WTC11 (cell line): Measurements from ENCODE around the gene VPS18. TPM values are rescaled to one million over a fixed set of nuclear protein-coding genes. Genes with fewer than 3 reads are reported as not detected.

Experiments
- ATAC-seq: fragments of 200-7000 bp; cut with Tn5 transposase; 2 replicates; pipeline ENCODE4 v1.10.0; 2021; ENCODE audit warnings: mild to moderate bottlenecking, moderate library complexity
- CTCF ChIA-PET: fragments of 300-600 bp; sonication (Branson Sonifier 250); formaldehyde crosslinking; loops from one replicate; lab custom pipeline; 2021; ENCODE audit warnings: antibody characterized with exemption; lab: Charles Lee
- POLR2A ChIA-PET: fragments of 350-600 bp; sonication (Branson Sonifier 250); formaldehyde crosslinking; loops from one replicate; lab custom pipeline; 2021; ENCODE audit warnings: antibody characterized with exemption; lab: Charles Lee
- DNase-seq: peaks from one replicate; pipeline ENCODE4 v3.0.0; 2021; ENCODE audit warnings: low spot score
- H3K27ac Mint-ChIP-seq: 2 replicates; pipeline ENCODE4 v1.8.0; 2021; ENCODE audit warnings: mixed read lengths
- H3K27me3 Mint-ChIP-seq: 2 replicates; pipeline ENCODE4 v1.8.0; 2021; ENCODE audit warnings: low read depth, mild to moderate bottlenecking, moderate library complexity, mixed read lengths
- H3K36me3 Mint-ChIP-seq: 2 replicates; pipeline ENCODE4 v1.8.0; 2021; ENCODE audit warnings: mixed read lengths
- H3K4me1 Mint-ChIP-seq: 2 replicates; pipeline ENCODE4 v1.8.0; 2022; ENCODE audit warnings: mixed read lengths
- H3K4me3 Mint-ChIP-seq: 2 replicates; pipeline ENCODE4 v1.8.0; 2021; ENCODE audit warnings: mild to moderate bottlenecking, moderate library complexity, mixed read lengths
- H3K9me3 Mint-ChIP-seq: 2 replicates; pipeline ENCODE4 v1.8.0; 2021; ENCODE audit warnings: mixed read lengths
- CREM ChIP-seq: sonication (generic); formaldehyde crosslinking; IDR thresholded peaks from 2 replicates; pipeline ENCODE4 v1.8.1; 2022; ENCODE audit warnings: mild to moderate bottlenecking, missing genetic modification reagents, moderate library complexity
- ETV6 ChIP-seq: sonication (generic); formaldehyde crosslinking; IDR thresholded peaks from 2 replicates; pipeline ENCODE4 v1.8.1; 2022; ENCODE audit warnings: mild to moderate bottlenecking, missing genetic modification reagents
- FOXJ3 ChIP-seq: sonication (generic); formaldehyde crosslinking; IDR thresholded peaks from 2 replicates; pipeline ENCODE4 v1.9.0; 2021; ENCODE audit warnings: missing genetic modification reagents, mild to moderate bottlenecking, borderline replicate concordance
- FOXK1 ChIP-seq: sonication (generic); formaldehyde crosslinking; IDR thresholded peaks from 2 replicates; pipeline ENCODE4 v1.8.0; 2022; ENCODE audit warnings: mild to moderate bottlenecking, moderate library complexity, missing genetic modification reagents
- FOXP1 ChIP-seq: sonication (generic); formaldehyde crosslinking; IDR thresholded peaks from 2 replicates; pipeline ENCODE4 v1.8.0; 2022; ENCODE audit warnings: missing genetic modification reagents, mild to moderate bottlenecking, moderate library complexity, borderline replicate concordance
- JUN ChIP-seq: sonication (generic); formaldehyde crosslinking; IDR thresholded peaks from 2 replicates; pipeline ENCODE4 v1.8.0; 2023; ENCODE audit warnings: mild to moderate bottlenecking, missing genetic modification reagents
- NFATC4 ChIP-seq: fragments of 250-450 bp; sonication (Bioruptor Pico); IDR thresholded peaks from 2 replicates; pipeline ENCODE4 v1.9.0; 2021; ENCODE audit warnings: mild to moderate bottlenecking
- NFYB ChIP-seq: sonication (generic); formaldehyde crosslinking; conservative IDR thresholded peaks from 2 replicates; pipeline ENCODE4 v1.8.0; 2022; ENCODE audit warnings: low read depth, missing genetic modification reagents
- OVOL2 ChIP-seq: fragments of 250-450 bp; sonication (Bioruptor Pico); IDR thresholded peaks from 2 replicates; pipeline ENCODE4 v1.9.0; 2021; ENCODE audit warnings: mild to moderate bottlenecking, borderline replicate concordance
- SMAD4 ChIP-seq: sonication (generic); formaldehyde crosslinking; IDR thresholded peaks from 2 replicates; pipeline ENCODE4 v1.8.0; 2022; ENCODE audit warnings: mild to moderate bottlenecking, missing genetic modification reagents
- STAT6 ChIP-seq: sonication (generic); formaldehyde crosslinking; conservative IDR thresholded peaks from 2 replicates; pipeline ENCODE4 v1.8.1; 2023; ENCODE audit warnings: mild to moderate bottlenecking, low read depth, missing genetic modification reagents, moderate library complexity
- ZNF219 ChIP-seq: sonication (generic); formaldehyde crosslinking; IDR thresholded peaks from 2 replicates; pipeline ENCODE4 v1.8.0; 2023; ENCODE audit warnings: missing genetic modification reagents, mild to moderate bottlenecking, borderline replicate concordance
- ZNF396 ChIP-seq: fragments of 250-450 bp; sonication (Bioruptor Pico); IDR thresholded peaks from 2 replicates; pipeline ENCODE4 v1.8.0; 2021; ENCODE audit warnings: mild to moderate bottlenecking, moderate library complexity, borderline replicate concordance
- ZNF425 ChIP-seq: fragments of 250-450 bp; sonication (Bioruptor Pico); conservative IDR thresholded peaks from 2 replicates; pipeline ENCODE4 v1.9.0; 2021; ENCODE audit warnings: mild to moderate bottlenecking
- total RNA-seq: library from RNA; stranded (reverse); gene quantifications from 3 replicates; pipeline ENCODE4 v1.2.3, GENCODE V29; 2021
- TF ChIP-seq, protein P1 (sequence below): sonication (generic); formaldehyde crosslinking; IDR thresholded peaks from 2 replicates; pipeline ENCODE4 v1.8.0; 2022; ENCODE audit warnings: missing genetic modification reagents
- TF ChIP-seq, protein P2 (sequence below): fragments of 250-450 bp; sonication (Bioruptor Pico); IDR thresholded peaks from 2 replicates; pipeline ENCODE4 v1.9.0; 2021; ENCODE audit warnings: mild to moderate bottlenecking, borderline replicate concordance
- TF ChIP-seq, protein P3 (sequence below): fragments of 250-450 bp; sonication (Bioruptor Pico); IDR thresholded peaks from 2 replicates; pipeline ENCODE4 v1.9.0; 2021; ENCODE audit warnings: mild to moderate bottlenecking
- TF ChIP-seq, protein P4 (sequence below): sonication (generic); formaldehyde crosslinking; IDR thresholded peaks from 2 replicates; pipeline ENCODE4 v1.8.0; 2022; ENCODE audit warnings: mild to moderate bottlenecking, missing genetic modification reagents

VPS18 gene
- total RNA-seq, 1 experiment from 2014 or later, result 27.3 TPM

GRCh38 chr15:40932156-40932555 is 37.9 kb downstream of the VPS18 start:
- TF ChIP-seq ETV6 (CRISPR knock-in tag) (no peak), FOXJ3 (CRISPR knock-in tag) (no peak), ZNF425 (CRISPR knock-in tag) (no peak), FOXK1 (CRISPR knock-in tag) (no peak), ZNF219 (CRISPR knock-in tag) (no peak)
- TF ChIP-seq, protein P1, sequence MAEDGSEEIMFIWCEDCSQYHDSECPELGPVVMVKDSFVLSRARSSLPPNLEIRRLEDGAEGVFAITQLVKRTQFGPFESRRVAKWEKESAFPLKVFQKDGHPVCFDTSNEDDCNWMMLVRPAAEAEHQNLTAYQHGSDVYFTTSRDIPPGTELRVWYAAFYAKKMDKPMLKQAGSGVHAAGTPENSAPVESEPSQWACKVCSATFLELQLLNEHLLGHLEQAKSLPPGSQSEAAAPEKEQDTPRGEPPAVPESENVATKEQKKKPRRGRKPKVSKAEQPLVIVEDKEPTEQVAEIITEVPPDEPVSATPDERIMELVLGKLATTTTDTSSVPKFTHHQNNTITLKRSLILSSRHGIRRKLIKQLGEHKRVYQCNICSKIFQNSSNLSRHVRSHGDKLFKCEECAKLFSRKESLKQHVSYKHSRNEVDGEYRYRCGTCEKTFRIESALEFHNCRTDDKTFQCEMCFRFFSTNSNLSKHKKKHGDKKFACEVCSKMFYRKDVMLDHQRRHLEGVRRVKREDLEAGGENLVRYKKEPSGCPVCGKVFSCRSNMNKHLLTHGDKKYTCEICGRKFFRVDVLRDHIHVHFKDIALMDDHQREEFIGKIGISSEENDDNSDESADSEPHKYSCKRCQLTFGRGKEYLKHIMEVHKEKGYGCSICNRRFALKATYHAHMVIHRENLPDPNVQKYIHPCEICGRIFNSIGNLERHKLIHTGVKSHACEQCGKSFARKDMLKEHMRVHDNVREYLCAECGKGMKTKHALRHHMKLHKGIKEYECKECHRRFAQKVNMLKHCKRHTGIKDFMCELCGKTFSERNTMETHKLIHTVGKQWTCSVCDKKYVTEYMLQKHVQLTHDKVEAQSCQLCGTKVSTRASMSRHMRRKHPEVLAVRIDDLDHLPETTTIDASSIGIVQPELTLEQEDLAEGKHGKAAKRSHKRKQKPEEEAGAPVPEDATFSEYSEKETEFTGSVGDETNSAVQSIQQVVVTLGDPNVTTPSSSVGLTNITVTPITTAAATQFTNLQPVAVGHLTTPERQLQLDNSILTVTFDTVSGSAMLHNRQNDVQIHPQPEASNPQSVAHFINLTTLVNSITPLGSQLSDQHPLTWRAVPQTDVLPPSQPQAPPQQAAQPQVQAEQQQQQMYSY (CRISPR knock-in tag), result no peak
- H3K4me1 Mint-ChIP-seq, result peaks cover 18% of the 10 kb centered on the region
- ChIA-PET CTCF (interaction anchor here (1.0 to 10.6 kb wide), 11 partner anchors 8 to 75 kb away, joined by 3 to 203 read pairs (median 19); partner anchors contain the start of gene CHAC1), POLR2A (interaction anchor here (8.7 kb wide), 1 partner anchor 22 kb away, joined by 73 read pairs; the partner anchor contains the start of gene CHAC1)
- DNase-seq (no peak), ATAC-seq (no peak)
- no peak overlapping the region for H3K27ac Mint-ChIP-seq
- peaks cover 69% of the 10 kb centered on the region for H3K27me3 Mint-ChIP-seq
- H3K4me3 Mint-ChIP-seq, result no peak overlapping the region
- no peaks in the 10 kb centered on the region for H3K36me3 Mint-ChIP-seq
- H3K9me3 Mint-ChIP-seq, result no peaks in the 10 kb centered on the region

GRCh38 chr15:40932649-40933516 is 38.6 kb downstream of the VPS18 start:
- Mint-ChIP-seq H3K4me1 (peaks cover 20% of the 10 kb centered on the region), H3K27me3 (peaks cover 62% of the 10 kb centered on the region), H3K9me3 (no peaks in the 10 kb centered on the region), H3K4me3 (no peak overlapping the region), H3K27ac (no peak overlapping the region), H3K36me3 (no peaks in the 10 kb centered on the region)
- DNase-seq (no peak), ATAC-seq (no peak)
- CTCF ChIA-PET, result interaction anchor here (0.6 to 10.6 kb wide), 6 partner anchors 7 to 75 kb away, joined by 4 to 203 read pairs (median 30); no protein-coding TSS in a partner anchor
- POLR2A ChIA-PET, result interaction anchor here (8.7 kb wide), 1 partner anchor 21 kb away, joined by 73 read pairs; the partner anchor contains the start of gene CHAC1
- TF ChIP-seq NFYB (no peak), FOXP1 (no peak), SMAD4 (CRISPR knock-in tag) (no peak), ZNF219 (CRISPR knock-in tag) (no peak), NFATC4 (no peak), JUN (CRISPR knock-in tag) (no peak), FOXK1 (CRISPR knock-in tag) (no peak), CREM (CRISPR knock-in tag) (no peak), ZNF396 (CRISPR knock-in tag) (no peak), OVOL2 (CRISPR knock-in tag) (no peak), STAT6 (CRISPR knock-in tag) (no peak)
- TF ChIP-seq, protein P2, sequence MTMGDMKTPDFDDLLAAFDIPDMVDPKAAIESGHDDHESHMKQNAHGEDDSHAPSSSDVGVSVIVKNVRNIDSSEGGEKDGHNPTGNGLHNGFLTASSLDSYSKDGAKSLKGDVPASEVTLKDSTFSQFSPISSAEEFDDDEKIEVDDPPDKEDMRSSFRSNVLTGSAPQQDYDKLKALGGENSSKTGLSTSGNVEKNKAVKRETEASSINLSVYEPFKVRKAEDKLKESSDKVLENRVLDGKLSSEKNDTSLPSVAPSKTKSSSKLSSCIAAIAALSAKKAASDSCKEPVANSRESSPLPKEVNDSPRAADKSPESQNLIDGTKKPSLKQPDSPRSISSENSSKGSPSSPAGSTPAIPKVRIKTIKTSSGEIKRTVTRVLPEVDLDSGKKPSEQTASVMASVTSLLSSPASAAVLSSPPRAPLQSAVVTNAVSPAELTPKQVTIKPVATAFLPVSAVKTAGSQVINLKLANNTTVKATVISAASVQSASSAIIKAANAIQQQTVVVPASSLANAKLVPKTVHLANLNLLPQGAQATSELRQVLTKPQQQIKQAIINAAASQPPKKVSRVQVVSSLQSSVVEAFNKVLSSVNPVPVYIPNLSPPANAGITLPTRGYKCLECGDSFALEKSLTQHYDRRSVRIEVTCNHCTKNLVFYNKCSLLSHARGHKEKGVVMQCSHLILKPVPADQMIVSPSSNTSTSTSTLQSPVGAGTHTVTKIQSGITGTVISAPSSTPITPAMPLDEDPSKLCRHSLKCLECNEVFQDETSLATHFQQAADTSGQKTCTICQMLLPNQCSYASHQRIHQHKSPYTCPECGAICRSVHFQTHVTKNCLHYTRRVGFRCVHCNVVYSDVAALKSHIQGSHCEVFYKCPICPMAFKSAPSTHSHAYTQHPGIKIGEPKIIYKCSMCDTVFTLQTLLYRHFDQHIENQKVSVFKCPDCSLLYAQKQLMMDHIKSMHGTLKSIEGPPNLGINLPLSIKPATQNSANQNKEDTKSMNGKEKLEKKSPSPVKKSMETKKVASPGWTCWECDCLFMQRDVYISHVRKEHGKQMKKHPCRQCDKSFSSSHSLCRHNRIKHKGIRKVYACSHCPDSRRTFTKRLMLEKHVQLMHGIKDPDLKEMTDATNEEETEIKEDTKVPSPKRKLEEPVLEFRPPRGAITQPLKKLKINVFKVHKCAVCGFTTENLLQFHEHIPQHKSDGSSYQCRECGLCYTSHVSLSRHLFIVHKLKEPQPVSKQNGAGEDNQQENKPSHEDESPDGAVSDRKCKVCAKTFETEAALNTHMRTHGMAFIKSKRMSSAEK, result no peak
- TF ChIP-seq, protein P3, sequence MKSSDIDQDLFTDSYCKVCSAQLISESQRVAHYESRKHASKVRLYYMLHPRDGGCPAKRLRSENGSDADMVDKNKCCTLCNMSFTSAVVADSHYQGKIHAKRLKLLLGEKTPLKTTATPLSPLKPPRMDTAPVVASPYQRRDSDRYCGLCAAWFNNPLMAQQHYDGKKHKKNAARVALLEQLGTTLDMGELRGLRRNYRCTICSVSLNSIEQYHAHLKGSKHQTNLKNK (CRISPR knock-in tag), result no peak
- TF ChIP-seq, protein P4, sequence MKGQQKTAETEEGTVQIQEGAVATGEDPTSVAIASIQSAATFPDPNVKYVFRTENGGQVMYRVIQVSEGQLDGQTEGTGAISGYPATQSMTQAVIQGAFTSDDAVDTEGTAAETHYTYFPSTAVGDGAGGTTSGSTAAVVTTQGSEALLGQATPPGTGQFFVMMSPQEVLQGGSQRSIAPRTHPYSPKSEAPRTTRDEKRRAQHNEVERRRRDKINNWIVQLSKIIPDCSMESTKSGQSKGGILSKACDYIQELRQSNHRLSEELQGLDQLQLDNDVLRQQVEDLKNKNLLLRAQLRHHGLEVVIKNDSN (CRISPR knock-in tag), result no peak
